SK-N-SH (cell line): Measurements from ENCODE around the gene PCDHA11.

Source experiments
- EP300 ChIP-seq, 2 experiments: IDR thresholded peaks; 2 replicates each; pipeline versions ENCODE4 v1.4.0 to v1.6.1; 2012; ENCODE audit warnings: borderline replicate concordance in 1 of 2, low read depth in 1 of 2, low read length in 1 of 2
- EZH2phosphoT487 ChIP-seq: fragments of 200-600 bp; sonication (generic); IDR thresholded peaks from 2 replicates; pipeline ENCODE4 v1.6.1; 2017; ENCODE audit warnings: low read depth, mixed run types, mild to moderate bottlenecking, antibody characterized with exemption, moderate library complexity, borderline replicate concordance
- GABPA ChIP-seq: IDR thresholded peaks from 2 replicates; pipeline ENCODE4 v1.4.0; 2012; ENCODE audit warnings: low read depth, mild to moderate bottlenecking
- POLR2AphosphoS5 ChIP-seq: IDR thresholded peaks from 2 replicates; pipeline ENCODE4 v1.6.1; 2012; ENCODE audit warnings: low read depth, low read length
- RAD21 ChIP-seq: IDR thresholded peaks from 2 replicates; pipeline ENCODE4 v1.6.1; 2012; ENCODE audit warnings: mild to moderate bottlenecking, low read length
- RFX5 ChIP-seq: IDR thresholded peaks from 2 replicates; pipeline ENCODE4 v1.6.1; 2012; ENCODE audit warnings: mild to moderate bottlenecking, improper control_type of control experiment, low read length
- TCF12 ChIP-seq: IDR thresholded peaks from 2 replicates; pipeline ENCODE4 v1.4.0; 2012
- YY1 ChIP-seq: IDR thresholded peaks from 2 replicates; pipeline ENCODE4 v1.4.0; 2012; ENCODE audit warnings: low read depth, mild to moderate bottlenecking
- TF ChIP-seq, protein P1 (sequence below): fragments of 150-350 bp; IDR thresholded peaks from 2 replicates; pipeline ENCODE4 v1.6.1; 2017; ENCODE audit warnings: antibody characterized with exemption, low read length, low read depth, borderline replicate concordance
- TF ChIP-seq, protein P2 (sequence below): fragments of 200-600 bp; sonication (generic); IDR thresholded peaks from 2 replicates; pipeline ENCODE4 v1.6.1; 2017; ENCODE audit warnings: antibody characterized with exemption, mild to moderate bottlenecking, moderate library complexity
- TF ChIP-seq, protein P3 (sequence below): IDR thresholded peaks from 2 replicates; pipeline ENCODE4 v1.4.0; 2012; ENCODE audit warnings: low read depth, borderline replicate concordance
- TF ChIP-seq, protein P4 (sequence below): IDR thresholded peaks from 2 replicates; pipeline ENCODE4 v1.4.0; 2012; ENCODE audit warnings: low read depth, borderline replicate concordance
- TF ChIP-seq, protein P5 (sequence below): IDR thresholded peaks from 2 replicates; pipeline ENCODE4 v1.4.0; 2012; ENCODE audit warnings: low read depth

DNA sequence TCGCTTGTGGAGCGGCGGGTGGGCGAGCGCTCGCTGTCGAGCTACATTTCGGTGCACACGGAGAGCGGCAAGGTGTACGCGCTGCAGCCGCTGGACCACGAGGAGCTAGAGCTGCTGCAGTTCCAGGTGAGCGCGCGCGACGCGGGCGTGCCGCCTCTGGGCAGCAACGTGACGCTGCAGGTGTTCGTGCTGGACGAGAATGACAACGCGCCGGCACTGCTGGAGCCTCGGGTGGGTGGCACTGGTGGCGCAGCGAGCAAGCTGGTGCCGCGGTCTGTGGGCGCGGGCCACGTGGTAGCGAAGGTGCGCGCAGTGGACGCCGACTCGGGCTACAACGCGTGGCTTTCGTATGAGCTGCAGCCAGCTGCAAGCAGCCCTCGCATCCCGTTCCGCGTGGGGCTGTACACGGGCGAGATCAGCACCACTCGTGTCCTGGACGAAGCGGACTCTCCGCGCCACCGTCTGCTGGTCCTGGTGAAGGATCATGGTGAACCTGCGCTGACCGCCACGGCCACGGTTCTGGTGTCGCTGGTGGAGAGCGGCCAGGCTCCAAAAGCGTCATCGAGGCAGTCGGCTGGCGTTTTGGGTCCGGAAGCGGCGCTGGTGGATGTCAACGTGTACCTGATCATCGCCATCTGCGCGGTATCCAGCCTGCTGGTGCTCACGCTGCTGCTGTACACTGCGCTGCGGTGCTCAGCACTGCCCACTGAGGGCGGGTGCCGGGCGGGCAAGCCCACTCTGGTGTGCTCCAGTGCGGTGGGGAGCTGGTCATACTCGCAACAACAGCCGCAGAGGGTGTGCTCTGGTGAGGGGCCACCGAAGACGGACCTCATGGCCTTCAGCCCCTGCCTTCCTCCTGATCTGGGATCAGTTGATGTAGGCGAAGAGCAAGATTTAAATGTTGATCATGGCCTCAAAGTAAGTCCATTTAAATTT, 25.7 kb upstream of the PCDHA11 start:
- TF ChIP-seq, protein P1, sequence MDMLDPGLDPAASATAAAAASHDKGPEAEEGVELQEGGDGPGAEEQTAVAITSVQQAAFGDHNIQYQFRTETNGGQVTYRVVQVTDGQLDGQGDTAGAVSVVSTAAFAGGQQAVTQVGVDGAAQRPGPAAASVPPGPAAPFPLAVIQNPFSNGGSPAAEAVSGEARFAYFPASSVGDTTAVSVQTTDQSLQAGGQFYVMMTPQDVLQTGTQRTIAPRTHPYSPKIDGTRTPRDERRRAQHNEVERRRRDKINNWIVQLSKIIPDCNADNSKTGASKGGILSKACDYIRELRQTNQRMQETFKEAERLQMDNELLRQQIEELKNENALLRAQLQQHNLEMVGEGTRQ = no peak
- TF ChIP-seq EP300 (IDR thresholded peaks at IDR 0.05; ENCODE audit: borderline replicate concordance in 1 of 2, low read depth in 1 of 2, low read length in 1 of 2) (no peak), RAD21 (no peak), YY1 (no peak), POLR2AphosphoS5 (no peak), GABPA (no peak), RFX5 (no peak), TCF12 (no peak), EZH2phosphoT487 (no peak)
- TF ChIP-seq, protein P2, sequence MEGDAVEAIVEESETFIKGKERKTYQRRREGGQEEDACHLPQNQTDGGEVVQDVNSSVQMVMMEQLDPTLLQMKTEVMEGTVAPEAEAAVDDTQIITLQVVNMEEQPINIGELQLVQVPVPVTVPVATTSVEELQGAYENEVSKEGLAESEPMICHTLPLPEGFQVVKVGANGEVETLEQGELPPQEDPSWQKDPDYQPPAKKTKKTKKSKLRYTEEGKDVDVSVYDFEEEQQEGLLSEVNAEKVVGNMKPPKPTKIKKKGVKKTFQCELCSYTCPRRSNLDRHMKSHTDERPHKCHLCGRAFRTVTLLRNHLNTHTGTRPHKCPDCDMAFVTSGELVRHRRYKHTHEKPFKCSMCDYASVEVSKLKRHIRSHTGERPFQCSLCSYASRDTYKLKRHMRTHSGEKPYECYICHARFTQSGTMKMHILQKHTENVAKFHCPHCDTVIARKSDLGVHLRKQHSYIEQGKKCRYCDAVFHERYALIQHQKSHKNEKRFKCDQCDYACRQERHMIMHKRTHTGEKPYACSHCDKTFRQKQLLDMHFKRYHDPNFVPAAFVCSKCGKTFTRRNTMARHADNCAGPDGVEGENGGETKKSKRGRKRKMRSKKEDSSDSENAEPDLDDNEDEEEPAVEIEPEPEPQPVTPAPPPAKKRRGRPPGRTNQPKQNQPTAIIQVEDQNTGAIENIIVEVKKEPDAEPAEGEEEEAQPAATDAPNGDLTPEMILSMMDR = no peak
- TF ChIP-seq, protein P3, sequence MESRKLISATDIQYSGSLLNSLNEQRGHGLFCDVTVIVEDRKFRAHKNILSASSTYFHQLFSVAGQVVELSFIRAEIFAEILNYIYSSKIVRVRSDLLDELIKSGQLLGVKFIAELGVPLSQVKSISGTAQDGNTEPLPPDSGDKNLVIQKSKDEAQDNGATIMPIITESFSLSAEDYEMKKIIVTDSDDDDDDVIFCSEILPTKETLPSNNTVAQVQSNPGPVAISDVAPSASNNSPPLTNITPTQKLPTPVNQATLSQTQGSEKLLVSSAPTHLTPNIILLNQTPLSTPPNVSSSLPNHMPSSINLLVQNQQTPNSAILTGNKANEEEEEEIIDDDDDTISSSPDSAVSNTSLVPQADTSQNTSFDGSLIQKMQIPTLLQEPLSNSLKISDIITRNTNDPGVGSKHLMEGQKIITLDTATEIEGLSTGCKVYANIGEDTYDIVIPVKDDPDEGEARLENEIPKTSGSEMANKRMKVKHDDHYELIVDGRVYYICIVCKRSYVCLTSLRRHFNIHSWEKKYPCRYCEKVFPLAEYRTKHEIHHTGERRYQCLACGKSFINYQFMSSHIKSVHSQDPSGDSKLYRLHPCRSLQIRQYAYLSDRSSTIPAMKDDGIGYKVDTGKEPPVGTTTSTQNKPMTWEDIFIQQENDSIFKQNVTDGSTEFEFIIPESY = no peak
- TF ChIP-seq, protein P4, sequence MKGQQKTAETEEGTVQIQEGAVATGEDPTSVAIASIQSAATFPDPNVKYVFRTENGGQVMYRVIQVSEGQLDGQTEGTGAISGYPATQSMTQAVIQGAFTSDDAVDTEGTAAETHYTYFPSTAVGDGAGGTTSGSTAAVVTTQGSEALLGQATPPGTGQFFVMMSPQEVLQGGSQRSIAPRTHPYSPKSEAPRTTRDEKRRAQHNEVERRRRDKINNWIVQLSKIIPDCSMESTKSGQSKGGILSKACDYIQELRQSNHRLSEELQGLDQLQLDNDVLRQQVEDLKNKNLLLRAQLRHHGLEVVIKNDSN = no peak
- TF ChIP-seq, protein P5, sequence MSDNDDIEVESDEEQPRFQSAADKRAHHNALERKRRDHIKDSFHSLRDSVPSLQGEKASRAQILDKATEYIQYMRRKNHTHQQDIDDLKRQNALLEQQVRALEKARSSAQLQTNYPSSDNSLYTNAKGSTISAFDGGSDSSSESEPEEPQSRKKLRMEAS = no peak
